H1 (cell line): ENCODE measurements around the gene EXD3. TPM values are rescaled to one million over a fixed set of nuclear protein-coding genes. Genes with fewer than 3 reads are reported as not detected.

Experiments
- CTCF ChIA-PET: fragments of 300-600 bp; sonication (Branson Sonifier 250); formaldehyde crosslinking; loops from one replicate; lab custom pipeline; 2021; ENCODE audit not compliant: partially characterized antibody; lab: Charles Lee
- POLR2A ChIA-PET: fragments of 300-600 bp; sonication (Branson Sonifier 250); formaldehyde crosslinking; loops from one replicate; lab custom pipeline; 2021; ENCODE audit warnings: inconsistent platforms; ENCODE audit not compliant: partially characterized antibody; lab: Charles Lee
- DNase-seq, 2 experiments: peaks; one replicate each; pipeline versions ENCODE4 v3.0.0 to v3.0.0-alpha.2; 2010 to 2022; ENCODE audit warnings: low spot score in 2 of 2, low read depth in 1 of 2, mixed read lengths in 1 of 2
- FAIRE-seq: peaks from 2 replicates; lab custom pipeline; 2011; peaks lifted over from hg19 to GRCh38; lab: Jason Lieb, UNC
- H2AFZ ChIP-seq: 2 replicates; pipeline ENCODE4 v1.8.1; 2012; ENCODE audit warnings: low read length, inconsistent platforms
- H2AK5ac ChIP-seq: 2 replicates; pipeline ENCODE4 v1.6.1; 2013; ENCODE audit warnings: low read depth, low read length
- H2BK120ac ChIP-seq: replicated peaks from 2 replicates; pipeline ENCODE3; 2013; ENCODE audit warnings: low read depth, low read length, inconsistent platforms
- H2BK12ac ChIP-seq: 2 replicates; pipeline ENCODE4 v1.6.1; 2013; ENCODE audit warnings: low read depth, low read length
- H2BK15ac ChIP-seq: 2 replicates; pipeline ENCODE4 v1.6.1; 2013; ENCODE audit warnings: low read length
- H2BK20ac ChIP-seq: 2 replicates; pipeline ENCODE4 v1.6.1; 2013; ENCODE audit warnings: low read length
- H2BK5ac ChIP-seq: 2 replicates; pipeline ENCODE4 v1.6.1; 2013; ENCODE audit warnings: low read depth, low read length
- H3K14ac ChIP-seq: 2 replicates; pipeline ENCODE4 v1.6.1; 2013; ENCODE audit warnings: inconsistent platforms; ENCODE audit not compliant: insufficient read length
- H3K18ac ChIP-seq: 2 replicates; pipeline ENCODE4 v1.6.1; 2013; ENCODE audit warnings: low read length; ENCODE audit errors: extremely low read depth
- H3K23ac ChIP-seq: 2 replicates; pipeline ENCODE4 v1.6.1; 2013; ENCODE audit warnings: inconsistent platforms; ENCODE audit not compliant: insufficient read length
- H3K23me2 ChIP-seq: 2 replicates; pipeline ENCODE4 v1.6.1; 2013; ENCODE audit warnings: low read depth, low read length
- H3K27ac ChIP-seq: 2 replicates; pipeline ENCODE4 v1.6.1; 2011; ENCODE audit warnings: low read depth, low read length, inconsistent platforms
- H3K27me3 ChIP-seq, 4 experiments: replicated peaks in 1 of 4; 1 replicate in 1 of 4; 2 replicates in 3 of 4; pipeline versions ENCODE4 v1.6.1 to v1.8.1; 2011 to 2013; ENCODE audit warnings: low read length in 3 of 4, mild to moderate bottlenecking in 3 of 4, inconsistent platforms in 2 of 4, mixed read lengths in 2 of 4, moderate library complexity in 1 of 4; ENCODE audit not compliant: control insufficient read depth in 3 of 4, insufficient read depth in 3 of 4; ENCODE audit errors: extremely low read depth in 1 of 4
- H3K36me3 ChIP-seq, 4 experiments: 2 replicates each; pipeline versions ENCODE4 v1.6.1 to v1.8.1; 2011 to 2013; ENCODE audit warnings: mild to moderate bottlenecking in 4 of 4, low read length in 3 of 4, moderate library complexity in 2 of 4, control low read depth in 1 of 4, inconsistent platforms in 1 of 4; ENCODE audit not compliant: insufficient read depth in 4 of 4, control insufficient read depth in 2 of 4
- H3K4ac ChIP-seq: replicated peaks from 2 replicates; pipeline ENCODE3; 2013; ENCODE audit warnings: low read length, low read depth, mixed read lengths, inconsistent platforms; ENCODE audit not compliant: insufficient read length
- H3K4me1 ChIP-seq, 4 experiments: replicated peaks in 1 of 4; 1 replicate in 1 of 4; 2 replicates in 3 of 4; pipeline versions ENCODE4 v1.6.1 to v1.8.1; 2011 to 2013; ENCODE audit warnings: low read length in 3 of 4, inconsistent platforms in 2 of 4, mixed read lengths in 1 of 4; ENCODE audit not compliant: insufficient read depth in 4 of 4, control insufficient read depth in 3 of 4
- H3K4me2 ChIP-seq, 2 experiments: 2 replicates each; pipeline versions ENCODE4 v1.6.1 to v1.8.1; 2011 to 2013; ENCODE audit warnings: low read depth in 2 of 2, low read length in 2 of 2, control low read depth in 1 of 2, inconsistent platforms in 1 of 2, mild to moderate bottlenecking in 1 of 2; ENCODE audit not compliant: insufficient read depth in 1 of 2
- H3K4me3 ChIP-seq, 4 experiments: fragments of 200-600, 300-600 bp in 1 of 4; sonication (generic), shearing (Covaris generic), sonication (Bioruptor Twin) in 1 of 4; 2 replicates each; pipeline versions ENCODE4 v1.5.1 to v1.8.1; 2011 to 2016; ENCODE audit warnings: low read length in 4 of 4, low read depth in 3 of 4, control low read depth in 2 of 4, inconsistent platforms in 2 of 4, mild to moderate bottlenecking in 2 of 4, mixed read lengths in 1 of 4, moderate library complexity in 1 of 4; ENCODE audit not compliant: insufficient read depth in 2 of 4; ENCODE audit errors: extremely low read depth in 1 of 4
- H3K56ac ChIP-seq: replicated peaks from 2 replicates; pipeline ENCODE3; 2013; ENCODE audit warnings: low read depth, mild to moderate bottlenecking, mixed read lengths, low read length, inconsistent platforms; ENCODE audit not compliant: insufficient read length
- H3K79me1 ChIP-seq: 2 replicates; pipeline ENCODE4 v1.6.1; 2013; ENCODE audit warnings: low read depth, low read length, control low read depth
- H3K79me2 ChIP-seq, 2 experiments: 2 replicates each; pipeline versions ENCODE4 v1.6.1 to v1.8.1; 2012 to 2013; ENCODE audit warnings: low read length in 2 of 2, mild to moderate bottlenecking in 2 of 2, inconsistent platforms in 1 of 2; ENCODE audit not compliant: insufficient read depth in 2 of 2, control insufficient read depth in 1 of 2
- H3K9ac ChIP-seq, 4 experiments: replicated peaks in 1 of 4; 1 replicate in 1 of 4; 2 replicates in 3 of 4; pipeline versions ENCODE4 v1.6.1 to v1.8.1; 2011 to 2013; ENCODE audit warnings: low read depth in 3 of 4, low read length in 3 of 4, control low read depth in 2 of 4, mild to moderate bottlenecking in 2 of 4, moderate library complexity in 2 of 4, inconsistent platforms in 1 of 4; ENCODE audit errors: extremely low read depth in 1 of 4
- H3K9me3 ChIP-seq, 2 experiments: 2 replicates each; pipeline versions ENCODE4 v1.6.1 to v1.8.1; 2012 to 2013; ENCODE audit warnings: mild to moderate bottlenecking in 2 of 2, moderate library complexity in 2 of 2, control low read depth in 1 of 2, inconsistent platforms in 1 of 2, low read depth in 1 of 2, low read length in 1 of 2, mixed read lengths in 1 of 2; ENCODE audit not compliant: insufficient read depth in 2 of 2
- H4K20me1 ChIP-seq, 2 experiments: replicated peaks in 1 of 2; 2 replicates each; pipeline versions ENCODE3 to v1.8.1; 2011 to 2013; ENCODE audit warnings: inconsistent platforms in 2 of 2, low read length in 2 of 2, mild to moderate bottlenecking in 1 of 2; ENCODE audit not compliant: insufficient read depth in 2 of 2, control insufficient read depth in 1 of 2
- H4K5ac ChIP-seq: 2 replicates; pipeline ENCODE4 v1.6.1; 2013; ENCODE audit warnings: low read length, low read depth, mixed read lengths, inconsistent platforms; ENCODE audit not compliant: insufficient read length
- H4K8ac ChIP-seq: 2 replicates; pipeline ENCODE4 v1.8.0; 2013; ENCODE audit warnings: mild to moderate bottlenecking, moderate library complexity, low read length, inconsistent platforms; ENCODE audit not compliant: insufficient read depth; ENCODE audit errors: extremely low read depth
- H4K91ac ChIP-seq: replicated peaks from 2 replicates; pipeline ENCODE3; 2013; ENCODE audit warnings: low read length, mixed read lengths, inconsistent platforms; ENCODE audit not compliant: insufficient read length
- ASH2L ChIP-seq: fragments of 200-600, 300-600 bp; sonication (generic); IDR thresholded peaks from one replicate; pipeline ENCODE4 v1.7.1; 2017; ENCODE audit warnings: low read length
- BCL11A ChIP-seq, 2 experiments: IDR thresholded peaks; one replicate each; pipeline ENCODE4 v1.6.1; 2011; ENCODE audit warnings: low read depth in 2 of 2, low read length in 2 of 2, mild to moderate bottlenecking in 2 of 2
- EP300 ChIP-seq, 2 experiments: IDR thresholded peaks; 1 replicate in 1 of 2; 2 replicates in 1 of 2; pipeline ENCODE4 v1.6.1; 2011 to 2012; ENCODE audit warnings: low read depth in 2 of 2, low read length in 2 of 2, mild to moderate bottlenecking in 2 of 2, borderline replicate concordance in 1 of 2, inconsistent platforms in 1 of 2, moderate library complexity in 1 of 2
- EZH2 ChIP-seq: fragments of 200-600 bp; sonication (generic); IDR thresholded peaks from 2 replicates; pipeline ENCODE4 v1.7.1; 2012; ENCODE audit warnings: low read depth, mild to moderate bottlenecking, moderate library complexity, low read length, inconsistent platforms; ENCODE audit not compliant: severe bottlenecking
- FOSL1 ChIP-seq: IDR thresholded peaks from 2 replicates; pipeline ENCODE4 v1.6.1; 2011; ENCODE audit warnings: mild to moderate bottlenecking, low read depth, low read length, moderate library complexity; ENCODE audit not compliant: insufficient read depth
- POLR2AphosphoS5 ChIP-seq: IDR thresholded peaks from 2 replicates; pipeline ENCODE4 v1.6.1; 2011; ENCODE audit warnings: low read depth, low read length
- POU5F1 ChIP-seq: IDR thresholded peaks from 2 replicates; pipeline ENCODE4 v1.6.1; 2011; ENCODE audit warnings: low read depth, mild to moderate bottlenecking, low read length, moderate library complexity
- RAD21 ChIP-seq, 2 experiments: IDR thresholded peaks in 1 of 2; conservative IDR thresholded peaks in 1 of 2; 2 replicates each; pipeline ENCODE4 v1.6.1; 2011; ENCODE audit warnings: low read depth in 2 of 2, low read length in 2 of 2, improper control_type of control experiment in 1 of 2, inconsistent platforms in 1 of 2, mild to moderate bottlenecking in 1 of 2, moderate library complexity in 1 of 2
- SAP30 ChIP-seq: fragments of 300-600 bp; sonication (generic); IDR thresholded peaks from 2 replicates; pipeline ENCODE4 v1.7.1; 2012; ENCODE audit warnings: low read length, moderate library complexity, mild to moderate bottlenecking, inconsistent platforms; ENCODE audit not compliant: insufficient read depth, insufficient replicate concordance
- SRF ChIP-seq: IDR thresholded peaks from 2 replicates; pipeline ENCODE4 v1.6.1; 2011; ENCODE audit warnings: mild to moderate bottlenecking, low read depth, low read length, moderate library complexity
- SUZ12 ChIP-seq: fragments of 200-600 bp; sonication (generic); IDR thresholded peaks from 2 replicates; pipeline ENCODE4 v1.6.1; 2012; ENCODE audit warnings: mild to moderate bottlenecking, inconsistent platforms, low read length, moderate library complexity, mixed read lengths
- YY1 ChIP-seq: IDR thresholded peaks from 2 replicates; pipeline ENCODE4 v1.6.1; 2011; ENCODE audit warnings: low read depth, mild to moderate bottlenecking, low read length
- WGBS, 2 experiments: shearing (Covaris generic) in 1 of 2; methylation state at CpG; one replicate each; pipeline versions ENCODE4 v1.1.6 to v1.1.7; 2013 to 2015; ENCODE audit warnings: low lambda C conversion rate in 2 of 2, mixed read lengths in 2 of 2, inconsistent platforms in 1 of 2, low coverage in 1 of 2, missing lambda C conversion rate in 1 of 2; ENCODE audit not compliant: insufficient replicate concordance in 2 of 2, insufficient coverage in 1 of 2, insufficient read length in 1 of 2; ENCODE audit errors: extremely low coverage in 1 of 2, missing lambda C conversion rate in 1 of 2; 5-methylcytosine and 5-hydroxymethylcytosine counted together
- polyA plus RNA-seq, 7 experiments: library from polyadenylated mRNA; depleted of rRNA in 3 of 7; stranded (reverse) in 5 of 7; unstranded in 2 of 7; fragments of >200 nt in 5 of 7; fragments of 200-250 nt in 2 of 7; gene quantifications; 1 replicate in 5 of 7; 2 replicates in 1 of 7; 4 replicates in 1 of 7; pipeline versions ENCODE4 v1.2.1 to v1.2.3, GENCODE V29; 2011 to 2013; ENCODE audit warnings: missing spikeins in 2 of 7, mixed read lengths in 2 of 7
- total RNA-seq: library from RNA; stranded (reverse); fragmentation: NEBNext Ultra II Directional; extraction: Animal tissue kit (Norgen Biotek cat#: 25700); gene quantifications from 2 replicates; pipeline ENCODE4 v1.2.1, GENCODE V29; 2021

The EXD3 gene
- total and polyA plus RNA-seq, 2 of the 8 experiments (the other 6 are each of a cell fraction or from before 2014, with no cell fraction given), result 7.2 to 9.4 TPM

GRCh38 chr9:137375321-137376058 lies 47.5 kb downstream of the EXD3 start:
- Histone ChIP-seq H3K56ac (no peak overlapping the region), H3K9me3 (no peaks in the 10 kb centered on the region), H2BK120ac (no peak overlapping the region), H4K5ac (no peak overlapping the region), H3K23ac (no peak overlapping the region), H2AK5ac (no peak overlapping the region), H3K27ac (no peak overlapping the region), H3K14ac (no peak overlapping the region), H3K18ac (no peak overlapping the region), H2AFZ (no peak overlapping the region), H2BK20ac (no peak overlapping the region), H2BK5ac (no peak overlapping the region), H4K91ac (no peak overlapping the region), H3K27me3 (0 out of 7 replicates have a peak, but pooled peaks cover 0 to 2% (median 0%) of the 10 kb centered on the region in 4 experiments), H2BK15ac (no peak overlapping the region), H3K4me1 (no peaks in the 10 kb centered on the region), H4K20me1 (no peaks in the 10 kb centered on the region), H3K23me2 (no peaks in the 10 kb centered on the region), H3K79me1 (no peaks in the 10 kb centered on the region), H3K4me2 (no peak overlapping the region), H3K36me3 (no peaks in the 10 kb centered on the region), H3K79me2 (no peaks in the 10 kb centered on the region), H3K4ac (no peak overlapping the region), H3K9ac (no peak overlapping the region), H4K8ac (no peak overlapping the region), H3K4me3 (no peak overlapping the region), H2BK12ac (no peak overlapping the region)
- FAIRE-seq (no peak), DNase-seq (no peak)
- ChIA-PET POLR2A (interaction anchor here (0.6 kb wide), 1 partner anchor 126 kb away, joined by 3 read pairs; no protein-coding TSS in a partner anchor), CTCF (interaction anchor here (0.7 to 1.8 kb wide), 4 partner anchors 9 to 73 kb away, joined by 3 to 6 read pairs (median 4); no protein-coding TSS in a partner anchor)
- 96% methylated on average over 11 of the region's 11 CpGs; no CpG with 5 or more reads in 1 of the 2 experiments for WGBS, 2 experiments
- no peak for TF ChIP-seq SUZ12
- TF ChIP-seq SRF, result no peak
- no peak for TF ChIP-seq BCL11A (IDR thresholded peaks at IDR 0.05; ENCODE audit: low read depth in 2 of 2, low read length in 2 of 2)
- no peak for TF ChIP-seq POLR2AphosphoS5
- TF ChIP-seq POU5F1, result no peak
- no peak for TF ChIP-seq YY1
- no peak for TF ChIP-seq RAD21 (IDR thresholded peaks at IDR 0.05 in 1 of 2, conservative IDR thresholded peaks at IDR 0.05 in 1 of 2; ENCODE audit: low read depth in 2 of 2, low read length in 2 of 2)
- TF ChIP-seq EZH2, result no peak
- TF ChIP-seq ASH2L, result no peak
- no peak for TF ChIP-seq EP300 (IDR thresholded peaks at IDR 0.05; ENCODE audit: borderline replicate concordance in 1 of 2, low read depth in 2 of 2, low read length in 2 of 2)
- TF ChIP-seq FOSL1, result no peak
- TF ChIP-seq SAP30, result no peak
